Head of caudate nucleus (tissue), 42 donors: ENCODE data around the gene FAM107B.

ENCODE experiments used
- DNase-seq, 42 donors: peaks; one replicate each; pipeline versions ENCODE4 v3.0.0 to v3.0.0-alpha.2; 2020 to 2021; ENCODE audit warnings: mixed read lengths in 7 of 42
- intact Hi-C: fragments of 100-400 bp; cut with DNase I; formaldehyde crosslinking; loops from one replicate; pipeline ENCODE4 v1.15.0; 2022

FAM107B gene

GRCh38 chr10:14616955-14617730 lies 157.6 kb downstream of the FAM107B start:
- intact Hi-C loops, result no loop called here

GRCh38 chr10:14616465-14616864 lies 158.2 kb downstream of the FAM107B start:
- DNase-seq, result no peak
- intact Hi-C loops, result no loop called here

More at GRCh38 chr10:14616955-14617730, 157.6 kb downstream of the FAM107B start:
- DNase-seq, result no peak

- DNase-seq, result peak in 1 of 42 donors; percentile 31
- intact Hi-C loops, result no loop called here
Observed at GRCh38 chr10:14613588-14613920, 161.1 kb downstream of the FAM107B start.

GRCh38 chr10:14612873-14613587 lies 161.7 kb downstream of the FAM107B start:
- DNase-seq, result peak in 1 of 42 donors; percentile 42
- intact Hi-C loops, result no loop called here

GRCh38 chr10:14611968-14612693 lies 162.6 kb downstream of the FAM107B start:
- intact Hi-C loops, result no loop called here
- DNase-seq, result peak in 1 of 42 donors; percentile 41

- intact Hi-C loops, result loop anchor here (5.0 kb wide), 1 partner anchor 228 kb away; the partner anchor contains the start of genes CDNF, HSPA14 and MSANTD7
- DNase-seq, result peak in 2 of 42 donors; percentile 19 to 47
Observed at GRCh38 chr10:14609178-14609577, 165.5 kb downstream of the FAM107B start.

GRCh38 chr10:14608381-14609001 lies 166.2 kb downstream of the FAM107B start:
- DNase-seq, result peak in 10 of 42 donors; percentile 25 to 50 (median 29)
- intact Hi-C loops, result loop anchor here (5.0 kb wide), 1 partner anchor 229 kb away; the partner anchor contains the start of genes CDNF, HSPA14 and MSANTD7

- intact Hi-C loops, result loop anchor here (5.0 kb wide), 1 partner anchor 231 kb away; the partner anchor contains the start of genes CDNF, HSPA14 and MSANTD7
- DNase-seq, result no peak
Observed at GRCh38 chr10:14606633-14607032, 168.1 kb downstream of the FAM107B start.

GRCh38 chr10:14605231-14605925 lies 169.3 kb downstream of the FAM107B start:
- intact Hi-C loops, result loop anchor here (5.0 kb wide), 1 partner anchor 232 kb away; the partner anchor contains the start of genes CDNF, HSPA14 and MSANTD7
- DNase-seq, result no peak

- peak; percentile 47 to 95 (median 88) for DNase-seq
- intact Hi-C loops, result loop anchor here (5.0 kb wide), 1 partner anchor 233 kb away; the partner anchor contains the start of genes CDNF, HSPA14 and MSANTD7
Observed at GRCh38 chr10:14604181-14605142, 170.2 kb downstream of the FAM107B start.

- intact Hi-C loops, result no loop called here
- peak in 5 of 42 donors; percentile 18 to 52 (median 28) for DNase-seq
Observed at GRCh38 chr10:14603534-14604102, 171.1 kb downstream of the FAM107B start.

- intact Hi-C loops, result no loop called here
- DNase-seq, result no peak
Observed at GRCh38 chr10:14602807-14603533, 171.7 kb downstream of the FAM107B start.

- DNase-seq, result peak in 5 of 42 donors; percentile 18 to 63 (median 31)
- intact Hi-C loops, result no loop called here
Observed at GRCh38 chr10:14601872-14602725, 172.6 kb downstream of the FAM107B start.

GRCh38 chr10:14601326-14601725 lies 173.4 kb downstream of the FAM107B start:
- intact Hi-C loops, result no loop called here

GRCh38 chr10:14600065-14600464 lies 174.6 kb downstream of the FAM107B start:
- intact Hi-C loops, result no loop called here
- peak in 1 of 42 donors; percentile 25 for DNase-seq

More at GRCh38 chr10:14601326-14601725, 173.4 kb downstream of the FAM107B start:
- DNase-seq, result peak in 1 of 42 donors; percentile 16
